Stimulated activated CD4-positive, alpha-beta T cell treated with anti-CD3 and anti-CD28 coated beads, Interleukin-4, amount 100 ng/mL, for 4 hours (primary cell): ENCODE measurements around the gene SPR.

Experiments
- DNase-seq, 2 experiments: peaks; one replicate each; pipeline ENCODE4 v3.0.0-alpha.2; 2020

SPR gene

DNA sequence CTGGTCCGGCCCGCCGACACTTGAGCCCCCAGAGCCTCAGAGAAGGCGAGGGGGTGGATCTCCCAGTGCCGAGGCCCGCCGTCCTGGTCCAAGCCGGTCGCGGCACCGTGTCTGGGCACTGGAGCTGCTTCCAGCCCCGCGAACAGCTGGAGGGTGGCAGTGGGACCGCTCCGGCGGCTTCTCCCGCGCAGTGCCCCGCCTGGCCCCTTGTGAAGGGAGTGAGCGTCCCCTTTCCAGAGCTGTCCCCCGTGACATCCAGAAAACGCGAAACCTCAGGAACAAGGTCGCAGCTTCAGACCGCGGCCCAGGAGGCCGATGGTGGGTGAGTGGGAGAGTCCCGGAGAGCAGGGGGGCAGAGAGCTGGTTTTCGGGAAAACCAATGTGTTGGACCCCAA, 29.5 kb downstream of the SPR start:
- DNase-seq, result no peak

DNA sequence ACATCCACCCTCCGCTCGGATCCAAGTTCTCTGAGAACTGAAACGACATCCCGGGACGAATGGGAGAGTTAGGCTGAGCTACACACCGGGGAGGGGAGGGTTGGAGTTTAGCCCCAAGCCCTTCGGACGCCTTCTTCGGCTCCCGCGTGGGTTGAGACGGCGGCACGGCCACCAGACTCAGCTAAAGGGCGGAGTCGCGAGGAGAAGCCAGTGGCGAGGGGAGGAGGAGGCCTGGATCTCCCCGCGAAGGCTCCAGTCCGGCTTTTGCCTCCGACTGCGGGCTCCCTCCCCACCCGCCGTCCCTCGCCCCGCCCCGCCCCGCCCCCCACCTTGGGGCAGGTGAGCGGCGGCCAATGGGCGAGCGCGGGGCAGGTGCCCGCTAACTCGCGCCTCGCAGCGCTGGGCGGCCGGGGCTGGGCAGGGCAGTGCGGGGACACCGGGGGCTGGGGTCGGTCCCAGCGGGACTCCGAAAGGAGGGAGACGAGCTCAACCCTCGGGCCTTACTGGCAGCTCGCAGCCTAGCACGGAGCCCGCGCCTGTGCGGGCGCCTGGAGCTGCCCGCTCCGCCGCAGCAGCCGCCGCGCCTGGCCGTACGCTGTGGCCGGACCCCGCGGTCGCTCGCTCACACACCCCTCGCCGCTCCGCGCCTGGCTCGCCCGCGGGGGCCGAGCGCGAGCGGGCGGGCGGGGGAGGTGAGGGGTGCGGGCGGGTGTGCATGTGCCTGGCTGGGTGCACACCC, 30.1 kb downstream of the SPR start, which contains the start of gene EMX1:
EMX1 (plus strand) TSS at position 382 of the 739 bp plus-strand sequence; CDS start at position 716, 334 bp downstream.
- DNase-seq, result peak; percentile 35 to 58

DNA sequence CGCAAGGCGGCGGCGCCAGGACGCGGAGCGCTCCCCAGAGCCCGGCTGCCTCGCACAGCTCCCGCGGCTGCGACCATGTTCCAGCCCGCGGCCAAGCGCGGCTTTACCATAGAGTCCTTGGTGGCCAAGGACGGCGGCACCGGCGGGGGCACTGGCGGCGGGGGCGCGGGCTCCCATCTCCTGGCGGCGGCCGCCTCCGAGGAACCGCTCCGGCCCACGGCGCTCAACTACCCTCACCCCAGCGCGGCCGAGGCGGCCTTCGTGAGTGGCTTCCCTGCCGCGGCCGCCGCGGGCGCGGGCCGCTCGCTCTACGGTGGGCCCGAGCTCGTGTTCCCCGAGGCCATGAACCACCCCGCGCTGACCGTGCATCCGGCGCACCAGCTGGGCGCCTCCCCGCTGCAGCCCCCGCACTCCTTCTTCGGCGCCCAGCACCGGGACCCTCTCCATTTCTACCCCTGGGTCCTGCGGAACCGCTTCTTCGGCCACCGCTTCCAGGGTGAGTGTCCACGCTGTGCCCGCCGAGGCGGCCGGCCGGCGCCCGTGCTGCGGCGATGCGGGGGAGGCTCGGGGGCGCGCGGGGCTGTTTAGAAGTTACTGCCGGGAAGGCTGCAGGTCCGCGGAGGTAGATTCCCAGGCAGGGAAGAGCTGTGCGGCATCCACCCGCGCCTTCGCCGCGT, 30.8 kb downstream of the SPR start:
- no peak for DNase-seq

DNA sequence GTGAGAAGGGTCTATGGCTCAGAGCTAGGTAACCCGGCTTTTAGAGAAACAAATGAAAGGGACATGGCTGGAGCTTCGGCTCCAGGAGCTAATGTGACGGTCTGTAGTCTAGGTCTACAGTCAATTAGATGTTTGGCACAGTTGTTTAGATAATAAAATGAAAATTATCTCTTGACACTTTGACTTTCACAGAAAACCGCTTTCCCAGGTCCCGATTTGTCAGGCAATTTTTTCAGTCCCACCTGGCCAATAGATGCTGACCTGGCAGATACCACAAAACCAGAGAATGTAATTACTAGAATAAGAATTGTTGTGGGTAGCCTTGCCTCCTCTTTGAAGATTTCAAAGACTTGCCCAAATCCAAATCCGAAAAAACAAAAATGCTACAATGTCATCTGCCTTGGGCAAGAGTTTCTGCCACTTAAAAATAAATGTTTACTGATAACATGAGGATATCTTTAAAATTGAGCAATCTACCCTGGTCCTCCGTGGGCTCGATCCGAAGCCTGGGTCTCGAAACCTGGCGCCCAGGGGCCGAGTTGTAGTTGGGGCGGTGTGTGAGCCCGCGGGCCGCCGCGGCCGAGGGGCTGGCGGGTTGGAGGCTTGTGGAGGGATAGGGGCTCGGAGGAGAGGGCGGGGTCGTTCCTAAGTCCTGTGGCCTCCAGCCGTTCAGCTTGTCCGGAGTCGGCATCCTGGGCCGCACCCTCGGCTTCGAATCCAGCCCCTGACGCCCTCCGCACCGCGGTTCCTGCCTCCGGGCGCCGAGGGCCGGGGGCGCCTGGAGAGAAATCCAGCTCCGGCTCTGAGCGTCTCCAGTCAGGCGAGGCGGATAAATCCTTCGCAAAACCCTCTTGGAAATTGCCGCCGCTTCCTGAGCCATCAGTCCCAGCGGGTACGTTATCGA, 32.5 kb downstream of the SPR start:
- no peak for DNase-seq

DNA sequence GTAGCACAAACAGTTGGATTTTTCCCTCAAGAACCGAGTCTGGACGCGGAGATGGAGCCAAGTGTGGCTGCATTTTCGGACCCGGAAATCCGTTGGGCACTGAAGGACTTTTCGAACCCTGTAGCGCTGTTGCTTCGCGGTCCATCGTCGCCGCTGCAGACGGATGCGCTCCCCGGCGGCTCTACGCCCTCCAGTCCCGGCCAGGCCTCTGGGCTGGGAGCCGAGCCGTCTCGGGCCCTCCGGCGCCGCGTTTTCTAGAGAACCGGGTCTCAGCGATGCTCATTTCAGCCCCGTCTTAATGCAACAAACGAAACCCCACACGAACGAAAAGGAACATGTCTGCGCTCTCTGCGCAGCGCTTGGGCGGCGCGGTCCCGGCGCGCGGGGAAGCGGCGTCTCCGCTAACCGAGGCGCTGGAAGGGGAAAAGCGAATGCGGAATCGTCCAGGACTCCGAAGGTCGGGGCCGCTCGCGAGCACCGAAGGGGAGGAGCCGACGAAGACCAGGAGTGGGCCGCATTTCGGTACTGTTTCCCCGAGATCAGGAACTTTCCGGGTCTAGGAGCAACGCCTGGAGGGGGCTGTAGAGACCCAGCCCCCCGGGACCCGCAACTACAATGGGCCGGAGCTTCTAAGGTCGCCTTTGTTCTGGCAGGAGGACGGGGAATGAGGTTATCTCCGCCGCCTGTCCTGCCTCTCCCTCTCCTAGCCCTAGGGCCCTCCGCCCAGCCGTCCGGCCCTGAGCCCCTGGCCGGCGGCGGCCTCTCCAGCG, 33.3 kb downstream of the SPR start:
- DNase-seq, result no peak

DNA sequence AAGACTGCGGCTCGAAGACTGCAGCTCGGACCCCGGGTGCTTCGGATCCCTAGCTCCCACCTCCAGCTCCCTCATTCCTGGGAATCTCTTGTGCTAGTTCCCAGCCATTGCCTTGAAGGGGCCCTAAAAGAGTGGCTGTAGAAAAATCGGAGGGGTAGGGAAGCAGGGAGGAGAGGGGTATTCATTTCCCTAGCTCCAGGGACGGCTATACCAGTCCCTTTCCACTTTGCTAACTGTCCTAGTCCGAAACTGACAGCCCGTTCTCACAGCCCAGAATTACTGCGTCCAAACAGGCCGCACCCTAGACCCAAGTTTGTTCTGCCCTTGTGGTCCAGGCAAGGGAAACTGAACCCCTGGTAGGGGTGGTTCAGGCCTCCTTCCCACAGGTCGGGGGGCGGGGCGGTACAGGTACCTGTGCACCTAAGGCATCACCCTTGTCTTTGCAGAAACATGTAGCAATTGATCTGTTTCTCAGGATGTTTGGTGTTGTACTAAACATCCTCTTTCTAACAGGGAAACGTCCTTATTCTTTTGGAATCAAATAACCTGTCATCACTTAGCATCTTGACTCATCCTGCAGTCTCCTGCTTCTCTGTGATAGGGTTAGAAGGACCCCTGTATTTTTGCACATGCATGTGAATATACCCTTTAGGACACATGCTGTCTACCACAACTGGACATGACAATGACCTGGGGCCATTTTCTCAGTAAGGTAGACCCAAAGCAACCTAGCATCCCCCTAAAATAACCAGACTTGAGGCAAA, 34.1 kb downstream of the SPR start:
- no peak for DNase-seq

DNA sequence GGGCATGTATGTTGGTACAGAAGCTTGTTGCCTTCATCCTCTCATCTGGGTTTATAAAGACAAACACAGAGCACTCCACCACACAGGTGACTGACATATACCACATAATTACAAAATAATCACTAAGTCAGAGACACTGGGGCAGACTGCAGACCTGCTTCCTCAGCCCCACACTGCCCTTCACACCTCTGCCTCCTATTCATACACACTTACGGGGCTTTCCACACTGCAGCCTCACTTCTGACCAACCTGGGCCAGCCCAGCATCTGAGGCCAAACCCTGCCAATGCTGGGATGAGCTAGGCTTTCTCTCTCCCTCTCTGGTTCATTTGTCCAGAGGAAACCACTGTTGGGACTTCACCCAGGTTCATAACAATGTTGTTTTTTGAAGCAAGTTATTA, 34.6 kb downstream of the SPR start:
- no peak for DNase-seq

DNA sequence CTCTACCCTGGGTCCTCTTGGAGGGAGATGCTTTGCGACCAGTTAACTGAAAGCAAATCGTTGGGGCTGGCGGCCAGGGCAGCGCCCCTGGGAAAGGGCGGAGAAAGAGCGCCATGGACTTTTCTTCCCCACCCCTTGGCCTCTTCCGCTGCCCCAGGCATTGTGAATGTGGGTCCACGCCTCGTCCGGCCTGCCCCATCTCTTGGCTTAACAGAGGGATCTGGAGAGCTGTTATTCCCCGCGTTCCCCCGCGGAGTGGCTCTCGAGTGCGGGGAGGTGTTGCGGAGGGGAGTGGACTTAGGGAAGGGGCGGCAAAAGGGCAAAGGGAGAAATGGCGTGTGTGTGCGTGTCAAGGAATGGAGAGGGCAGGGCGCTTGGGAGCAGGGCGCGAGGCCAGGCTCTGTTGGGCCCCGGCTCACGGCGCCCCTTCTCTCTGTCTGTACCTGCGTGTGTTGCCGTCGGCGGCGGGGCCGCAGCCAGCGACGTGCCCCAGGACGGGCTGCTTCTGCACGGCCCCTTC, 36.7 kb downstream of the SPR start:
- DNase-seq, result no peak

DNA sequence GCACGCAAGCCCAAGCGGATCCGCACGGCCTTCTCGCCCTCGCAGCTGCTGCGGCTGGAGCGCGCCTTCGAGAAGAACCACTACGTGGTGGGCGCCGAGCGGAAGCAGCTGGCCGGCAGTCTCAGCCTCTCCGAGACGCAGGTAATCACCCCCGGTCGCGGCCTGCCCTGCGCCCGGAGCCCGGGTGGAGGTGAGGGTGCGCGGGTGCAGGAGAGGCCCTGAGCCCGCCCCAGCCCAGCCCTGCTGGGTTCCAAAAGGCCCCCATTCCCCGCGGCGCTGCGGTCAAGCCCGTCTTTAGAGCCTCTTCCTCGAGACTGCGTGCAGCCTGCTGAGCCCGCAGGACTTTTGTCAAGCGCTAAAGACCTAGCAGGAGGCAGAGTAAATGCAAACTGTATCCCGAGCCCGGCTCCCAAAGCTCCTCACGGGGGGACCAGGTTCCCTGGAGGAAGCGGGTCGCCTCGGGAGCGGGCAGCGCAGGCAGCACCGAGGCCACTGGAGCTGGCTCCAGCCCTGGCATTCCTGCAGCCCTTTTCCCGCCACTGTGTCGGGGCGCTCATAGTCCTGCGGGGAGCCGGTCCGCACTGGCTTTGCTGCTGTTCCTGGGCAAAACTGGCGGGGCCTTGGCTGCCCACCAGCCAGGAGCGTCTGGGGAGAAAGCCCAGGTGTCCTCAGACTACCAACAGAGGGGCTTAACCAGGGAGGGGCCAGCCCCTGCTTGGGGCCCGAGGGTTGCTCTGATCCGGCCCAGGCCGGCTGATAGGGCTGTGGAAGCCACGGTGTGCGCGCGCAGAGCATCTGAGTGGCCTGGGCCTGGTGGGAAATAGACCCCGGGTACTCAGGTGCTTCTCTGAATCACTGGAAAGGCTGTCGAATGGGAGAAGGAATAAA, 37.4 kb downstream of the SPR start:
- no peak for DNase-seq

DNA sequence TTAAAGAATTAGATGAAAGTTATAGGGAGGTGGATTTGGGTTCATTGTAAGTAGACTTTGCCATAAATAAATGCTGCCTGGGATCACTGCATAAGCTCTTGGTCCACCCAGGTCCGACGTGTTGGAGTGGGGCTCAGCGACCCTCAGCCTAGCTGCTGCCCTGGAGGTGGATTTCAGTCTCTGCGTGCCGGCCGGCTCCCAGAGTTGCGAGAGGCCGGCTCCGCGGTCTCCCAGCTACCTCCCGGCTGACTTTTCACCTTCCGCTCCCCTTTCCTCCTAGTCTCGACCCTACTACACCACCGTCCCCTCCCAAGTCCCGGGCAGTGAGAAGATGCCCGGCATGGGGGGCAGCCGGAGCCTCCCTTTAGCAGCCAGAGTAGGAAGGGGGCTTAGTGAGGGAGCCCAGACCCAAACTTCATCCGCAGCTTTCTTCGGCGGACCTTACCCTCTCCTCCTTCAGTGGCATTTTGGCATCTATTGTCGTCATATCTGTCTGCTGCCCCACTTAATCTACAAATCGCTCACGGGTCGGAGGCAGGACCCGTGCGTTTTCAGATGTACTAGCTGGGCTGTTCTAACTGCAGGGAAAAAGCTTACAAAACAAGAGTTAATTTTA, 38.2 kb downstream of the SPR start:
- no peak for DNase-seq

DNA sequence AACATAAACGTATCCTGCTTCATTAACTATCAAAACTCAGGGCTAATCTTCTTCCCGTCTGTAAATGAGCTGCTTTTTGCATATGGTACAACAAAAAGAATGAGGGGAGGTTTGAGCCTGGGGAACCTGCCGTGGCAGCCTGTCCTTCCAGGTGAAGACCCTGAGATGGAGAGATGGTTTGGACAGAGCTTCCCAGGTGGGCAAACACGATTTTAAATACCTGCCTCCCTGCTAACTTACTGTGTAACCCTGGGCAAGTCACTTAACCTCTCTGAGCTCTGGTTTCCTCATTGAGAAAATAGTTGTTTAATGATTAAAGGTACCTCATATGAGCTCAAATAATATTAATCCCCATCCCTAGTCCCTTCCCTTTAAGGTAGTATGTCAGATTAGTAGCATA, 39.2 kb downstream of the SPR start:
- DNase-seq, result no peak

DNA sequence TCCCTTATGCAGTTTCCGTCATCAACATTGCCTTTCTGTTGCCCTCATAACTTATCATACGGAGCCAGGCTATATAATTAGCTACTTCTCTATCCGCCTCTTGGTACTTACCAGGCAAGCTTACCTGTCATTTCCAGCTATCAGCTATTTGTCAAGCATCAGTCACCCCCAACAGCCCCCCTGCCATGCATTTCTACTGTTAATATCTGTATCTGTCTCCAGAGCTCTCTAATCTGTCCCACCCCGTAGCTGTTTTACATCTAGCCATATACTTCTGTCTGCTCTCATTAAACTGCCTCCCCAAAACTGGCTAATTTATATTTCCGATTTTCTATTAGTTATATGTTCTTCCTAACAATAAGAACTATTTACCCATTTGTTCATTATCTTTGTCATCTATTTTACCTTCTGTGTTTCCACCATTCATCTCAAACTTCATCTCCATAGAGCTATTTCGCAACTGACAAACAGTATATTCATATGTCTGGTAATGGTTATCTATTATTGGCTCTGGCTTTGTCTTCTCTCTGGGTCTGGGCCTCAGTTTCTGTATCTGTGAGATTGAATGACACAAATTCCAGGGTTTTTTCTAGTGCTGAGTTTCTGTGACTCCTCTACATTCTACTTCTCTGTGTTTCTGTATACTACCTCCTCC, 39.7 kb downstream of the SPR start:
- DNase-seq, result no peak

DNA sequence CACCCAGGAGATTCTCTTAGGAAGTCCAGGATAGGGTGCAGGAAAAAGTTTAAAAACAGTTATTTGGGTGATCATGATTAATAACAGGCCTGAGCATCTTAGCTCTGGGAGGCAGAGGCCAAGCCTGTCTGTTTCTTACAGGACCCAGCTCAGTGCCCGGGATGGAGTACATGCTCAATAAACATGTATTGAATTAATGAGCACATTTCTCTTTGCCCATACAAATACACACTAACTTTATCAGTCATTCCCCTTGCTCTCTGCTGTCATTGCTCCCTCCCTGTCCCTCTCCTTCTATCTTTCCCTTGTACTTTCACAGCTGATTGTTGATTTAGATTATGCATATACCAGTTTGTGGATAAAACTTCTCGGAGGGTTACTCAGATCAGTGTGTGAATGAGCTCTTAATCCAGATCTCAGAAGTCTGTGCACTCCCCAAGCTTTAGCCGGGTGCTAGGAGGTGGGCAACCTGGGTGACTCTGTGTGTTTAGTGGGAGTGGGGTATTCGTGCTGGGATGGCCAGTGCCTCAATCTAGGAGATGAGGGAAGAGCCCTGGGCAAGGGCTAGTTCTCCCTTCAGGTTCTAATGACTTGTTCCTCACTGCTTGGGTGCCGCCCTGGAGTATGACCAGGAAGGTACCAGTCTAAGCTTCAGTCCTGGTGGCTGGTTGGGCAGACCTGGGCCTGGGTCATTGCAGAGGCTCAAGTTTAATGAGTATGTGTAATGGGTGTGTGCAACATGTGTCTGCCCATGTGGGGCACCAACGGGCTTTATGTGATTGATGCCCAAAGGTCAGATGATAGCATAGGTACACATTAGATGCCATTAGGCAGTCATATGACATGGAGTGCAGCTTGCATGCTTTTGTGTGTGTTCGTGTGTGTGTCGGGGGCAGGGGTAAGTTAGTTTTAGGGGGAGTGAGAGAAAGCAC, 40.7 kb downstream of the SPR start:
- DNase-seq, result no peak

DNA sequence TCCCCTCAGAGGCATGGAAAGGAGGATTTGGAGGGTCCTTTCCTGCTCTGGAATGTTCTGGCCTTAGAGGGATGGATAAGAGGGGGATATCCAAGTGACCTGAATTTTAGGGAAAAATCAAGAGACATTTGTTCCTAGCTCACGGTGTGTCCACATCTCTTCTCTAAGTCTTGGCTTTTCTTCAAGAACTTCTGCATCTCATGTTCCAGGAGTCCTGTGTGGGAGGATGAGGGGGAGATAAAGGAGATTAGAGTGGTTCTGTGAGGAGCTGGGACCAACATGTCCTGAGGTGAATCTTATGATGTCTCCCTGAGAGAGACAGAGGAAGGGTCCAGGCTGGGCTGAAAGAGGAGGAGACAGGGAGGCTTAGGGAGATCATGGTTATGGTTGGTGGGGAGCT, 41.8 kb downstream of the SPR start:
- no peak for DNase-seq

DNA sequence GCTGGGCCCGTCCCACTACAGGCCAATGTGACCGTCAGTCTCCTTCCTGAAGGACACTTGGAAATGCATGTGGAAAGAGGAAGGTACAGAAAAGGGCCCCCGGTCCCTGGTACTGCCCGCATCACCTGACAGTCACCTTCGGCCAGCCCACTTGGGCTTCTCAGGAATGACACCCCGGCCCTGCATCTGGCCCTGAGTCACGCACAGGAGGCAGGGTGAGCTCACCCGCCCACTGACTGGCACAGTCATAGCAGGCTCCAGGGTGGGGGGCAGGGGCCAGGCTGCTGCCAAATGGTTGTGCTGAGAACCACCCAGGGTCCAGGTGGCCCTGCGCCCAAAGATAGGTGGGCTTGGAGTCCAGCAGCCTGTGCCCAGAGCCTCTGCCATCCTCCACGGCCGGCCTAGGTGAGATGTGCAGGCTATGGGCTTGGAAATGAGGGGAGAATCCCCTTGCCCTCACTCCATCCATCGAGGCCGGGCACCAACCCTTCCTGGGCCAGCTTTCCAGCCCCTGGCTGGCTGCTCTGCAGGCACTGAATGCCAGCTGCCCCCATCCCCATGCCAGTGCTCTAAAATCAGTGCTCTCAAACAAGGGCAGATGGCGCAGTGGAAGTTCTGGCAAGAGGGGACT, 44.2 kb downstream of the SPR start:
- DNase-seq, result no peak

DNA sequence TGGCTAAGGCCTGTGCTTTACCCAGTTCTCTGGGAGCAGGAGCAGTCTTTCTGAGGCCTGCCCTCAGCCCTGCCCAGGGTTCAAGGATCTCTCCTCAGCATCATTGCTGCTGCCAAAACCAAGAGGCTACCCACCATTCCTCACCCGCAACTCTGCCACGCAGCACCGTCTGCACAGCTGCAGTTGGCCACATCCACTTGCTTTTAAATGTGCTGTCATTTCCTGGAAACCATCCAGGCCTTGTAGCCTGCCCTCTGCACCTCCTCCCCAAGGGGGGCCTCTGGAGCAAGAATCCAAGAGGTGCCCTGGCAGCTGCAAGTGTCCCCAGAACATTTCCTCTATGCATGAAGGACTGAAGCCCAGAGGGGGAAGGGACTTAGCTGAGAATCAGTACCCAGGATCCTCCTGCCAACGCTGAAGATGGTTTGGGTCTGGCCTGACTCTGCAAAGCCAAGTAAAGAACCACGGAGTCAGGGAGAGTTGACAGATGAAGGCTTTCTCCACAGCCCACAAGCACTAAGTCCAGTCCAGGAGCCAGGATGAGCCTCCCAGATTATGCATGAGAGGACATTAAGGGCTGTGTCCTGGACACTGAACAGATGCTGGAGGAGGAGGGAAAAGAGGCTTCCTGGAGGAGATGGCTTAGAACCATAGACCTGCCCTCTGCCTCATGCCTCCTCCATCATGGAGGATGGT, 45.0 kb downstream of the SPR start:
- DNase-seq, result no peak

DNA sequence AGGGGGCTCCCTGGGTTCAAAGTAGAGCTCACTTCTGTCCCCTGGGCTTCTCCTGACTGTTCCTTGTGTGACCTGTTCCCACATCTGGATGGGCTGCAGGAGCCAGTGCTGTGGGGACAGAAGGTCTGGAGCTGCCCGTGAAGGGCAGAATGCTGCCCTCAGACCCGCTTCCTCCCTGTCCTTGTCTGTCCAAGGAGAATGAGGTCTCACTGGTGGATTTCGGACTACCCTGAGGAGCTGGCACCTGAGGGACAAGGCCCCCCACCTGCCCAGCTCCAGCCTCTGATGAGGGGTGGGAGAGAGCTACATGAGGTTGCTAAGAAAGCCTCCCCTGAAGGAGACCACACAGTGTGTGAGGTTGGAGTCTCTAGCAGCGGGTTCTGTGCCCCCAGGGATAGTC, 45.6 kb downstream of the SPR start:
- DNase-seq, result no peak
